ENCODE data around the gene PSME3. TPM values are rescaled to one million over a fixed set of nuclear protein-coding genes. Genes with fewer than 3 reads are reported as not detected.
A peak's percentile ranks its signal among the peaks of the same experiment; 100 is the strongest.

Gene PSME3, protein sequence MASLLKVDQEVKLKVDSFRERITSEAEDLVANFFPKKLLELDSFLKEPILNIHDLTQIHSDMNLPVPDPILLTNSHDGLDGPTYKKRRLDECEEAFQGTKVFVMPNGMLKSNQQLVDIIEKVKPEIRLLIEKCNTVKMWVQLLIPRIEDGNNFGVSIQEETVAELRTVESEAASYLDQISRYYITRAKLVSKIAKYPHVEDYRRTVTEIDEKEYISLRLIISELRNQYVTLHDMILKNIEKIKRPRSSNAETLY
- 10 to 100 TPM; 84.7 to 87.0 TPM for total RNA-seq

DNA sequence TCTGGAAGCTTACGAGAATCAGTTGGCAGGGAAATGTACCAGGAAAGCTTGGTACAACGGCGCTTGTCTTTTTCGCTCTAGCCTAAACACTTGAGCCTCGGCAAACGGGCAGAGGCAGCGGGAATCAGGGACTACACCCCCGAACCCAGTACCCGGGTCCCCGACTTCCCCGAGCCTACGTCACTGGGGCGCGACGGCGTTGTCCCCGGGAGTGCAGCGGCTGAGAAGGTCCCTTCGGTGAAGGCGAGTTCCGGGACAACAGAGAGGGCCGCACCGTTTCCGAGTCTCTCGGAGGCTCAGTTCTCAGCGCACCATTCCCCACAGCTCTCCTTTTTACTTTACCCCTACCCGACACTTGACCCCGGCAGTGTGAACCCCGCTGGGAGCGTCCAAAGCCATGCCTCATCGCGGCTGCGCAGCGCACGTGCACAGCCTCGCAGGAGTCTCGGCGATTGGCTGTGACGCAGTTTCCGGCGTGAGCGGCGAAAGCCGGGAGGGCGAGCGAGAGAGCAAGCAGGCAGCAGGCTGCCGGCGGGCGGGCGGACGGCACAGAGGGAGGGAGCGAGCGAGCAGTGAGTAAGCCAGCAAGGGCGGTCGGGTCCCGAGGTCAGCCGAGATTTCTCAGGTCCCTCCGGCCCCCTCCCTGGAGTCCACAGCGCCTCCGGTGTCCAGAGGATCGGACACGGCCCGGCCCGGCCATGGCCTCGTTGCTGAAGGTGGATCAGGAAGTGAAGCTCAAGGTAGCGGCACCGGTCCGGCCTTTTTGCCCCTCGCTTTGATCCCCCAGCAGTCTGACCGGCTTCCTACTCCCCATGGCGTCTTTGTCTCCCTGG, at the start of gene PSME3:
PSME3 (plus strand) TSS at position 464 of the 833 bp plus-strand sequence; CDS start at position 699, 235 bp downstream.
- peak within 1 kb of the TSS; percentile 95 for H3K4me3 Mint-ChIP-seq
- peaks cover 22% of the 10 kb centered on the region for H3K4me1 Mint-ChIP-seq (ENCODE audit: low read depth)
- no peaks in the 10 kb centered on the region for H3K27me3 Mint-ChIP-seq (ENCODE audit: low read depth)
- DNase-seq, result peak; percentile 92
- H3K36me3 Mint-ChIP-seq (ENCODE audit: low read depth), result peaks cover 11% of the 10 kb centered on the region
- peak within 1 kb of the TSS; percentile 97 for H3K27ac Mint-ChIP-seq
- intact Hi-C loops (cut with micrococcal nuclease), result loop anchor here (1.0 to 5.0 kb wide), 5 partner anchors 9 to 165 kb away; partner anchors contain the start of genes BECN1, CNTD1, COA3 and PTGES3L
- CTCF ChIA-PET, result interaction anchor here (0.6 to 4.2 kb wide), 5 partner anchors 9 to 191 kb away, joined by 3 to 16 read pairs (median 6); partner anchors contain the start of genes AOC2, BECN1 and RPL27
- no peaks in the 10 kb centered on the region for H3K9me3 Mint-ChIP-seq

DNA sequence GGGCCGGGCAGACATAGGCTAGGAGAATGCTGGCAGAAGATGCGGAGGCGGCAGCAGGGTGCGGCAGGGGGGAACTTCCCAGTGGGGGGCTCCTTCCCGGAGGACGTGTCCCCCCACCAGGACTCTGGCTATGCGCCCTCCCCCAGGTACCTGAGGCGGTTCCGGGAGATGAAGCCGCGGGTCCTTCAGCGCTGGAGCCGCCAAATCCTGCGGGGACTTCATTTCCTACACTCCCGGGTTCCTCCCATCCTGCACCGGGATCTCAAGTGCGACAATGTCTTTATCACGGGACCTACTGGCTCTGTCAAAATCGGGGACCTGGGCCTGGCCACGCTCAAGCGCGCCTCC, 49.4 kb upstream of the PSME3 start:
- intact Hi-C loops (cut with micrococcal nuclease), result no loop called here
- H3K9me3 Mint-ChIP-seq, result no peaks in the 10 kb centered on the region
- no peak for DNase-seq
- peaks cover 60% of the 10 kb centered on the region for H3K27me3 Mint-ChIP-seq (ENCODE audit: low read depth)
- peaks cover 29% of the 10 kb centered on the region for H3K4me1 Mint-ChIP-seq (ENCODE audit: low read depth)
- peaks cover 8% of the 10 kb centered on the region for H3K36me3 Mint-ChIP-seq (ENCODE audit: low read depth)
- H3K4me3 Mint-ChIP-seq, result no peak overlapping the region
- no peak overlapping the region for H3K27ac Mint-ChIP-seq
- CTCF ChIA-PET, result no interaction called here

DNA sequence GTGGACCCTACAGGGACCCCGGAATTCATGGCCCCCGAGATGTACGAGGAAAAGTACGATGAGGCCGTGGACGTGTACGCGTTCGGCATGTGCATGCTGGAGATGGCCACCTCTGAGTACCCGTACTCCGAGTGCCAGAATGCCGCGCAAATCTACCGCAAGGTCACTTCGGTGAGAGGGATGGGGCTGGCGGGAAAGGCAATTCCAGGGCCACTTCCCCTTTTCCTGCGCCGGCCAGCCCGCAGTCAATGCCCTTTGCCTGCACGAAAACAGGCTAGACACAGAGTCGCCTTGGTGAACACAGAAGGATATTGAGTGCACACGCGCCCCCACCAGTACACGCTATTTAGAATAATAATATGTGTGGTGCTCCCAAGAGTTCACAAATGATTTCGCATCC, 48.8 kb upstream of the PSME3 start:
- Mint-ChIP-seq H3K4me3 (no peak overlapping the region), H3K36me3 (ENCODE audit: low read depth) (peaks cover 5% of the 10 kb centered on the region), H3K9me3 (no peaks in the 10 kb centered on the region), H3K4me1 (ENCODE audit: low read depth) (peaks cover 29% of the 10 kb centered on the region), H3K27me3 (ENCODE audit: low read depth) (peaks cover 60% of the 10 kb centered on the region), H3K27ac (no peak overlapping the region)
- CTCF ChIA-PET, result no interaction called here
- intact Hi-C loops (cut with micrococcal nuclease), result no loop called here
- DNase-seq, result no peak

DNA sequence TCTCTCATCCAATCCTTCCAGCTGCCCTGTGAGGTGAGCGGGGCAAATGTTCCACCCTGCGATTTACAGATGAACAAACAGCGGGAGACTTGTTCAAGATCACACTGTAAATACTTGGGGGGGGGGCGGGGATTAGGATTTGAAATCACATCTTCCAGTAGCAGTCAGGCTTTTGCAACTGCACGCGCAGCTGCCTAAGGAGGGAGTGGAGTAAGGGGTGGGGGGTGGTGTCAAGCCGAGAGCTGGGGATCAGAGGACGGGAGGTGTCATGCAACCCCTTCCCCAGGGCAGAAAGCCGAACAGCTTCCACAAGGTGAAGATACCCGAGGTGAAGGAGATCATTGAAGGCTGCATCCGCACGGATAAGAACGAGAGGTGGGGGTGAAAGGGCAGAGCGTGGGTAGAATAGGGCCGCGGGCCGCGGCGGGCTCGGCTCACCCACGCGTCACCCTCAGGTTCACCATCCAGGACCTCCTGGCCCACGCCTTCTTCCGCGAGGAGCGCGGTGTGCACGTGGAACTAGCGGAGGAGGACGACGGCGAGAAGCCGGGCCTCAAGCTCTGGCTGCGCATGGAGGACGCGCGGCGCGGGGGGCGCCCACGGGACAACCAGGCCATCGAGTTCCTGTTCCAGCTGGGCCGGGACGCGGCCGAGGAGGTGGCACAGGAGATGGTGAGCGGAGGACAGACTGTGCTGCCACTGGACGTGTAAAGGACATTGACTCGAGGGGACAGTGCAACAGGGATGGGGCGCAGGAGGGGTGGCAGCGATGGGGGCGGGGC, 48.2 kb upstream of the PSME3 start:
- peaks cover 29% of the 10 kb centered on the region for H3K4me1 Mint-ChIP-seq (ENCODE audit: low read depth)
- no peak overlapping the region for H3K4me3 Mint-ChIP-seq
- H3K27me3 Mint-ChIP-seq (ENCODE audit: low read depth), result peaks cover 62% of the 10 kb centered on the region
- H3K9me3 Mint-ChIP-seq, result no peaks in the 10 kb centered on the region
- no peak overlapping the region for H3K27ac Mint-ChIP-seq
- DNase-seq, result no peak
- intact Hi-C loops (cut with micrococcal nuclease), result no loop called here
- CTCF ChIA-PET, result interaction anchor here (0.8 to 1.0 kb wide), 2 partner anchors 11 to 12 kb away, joined by 3 to 5 read pairs; partner anchors contain the start of gene VPS25
- H3K36me3 Mint-ChIP-seq (ENCODE audit: low read depth), result no peaks in the 10 kb centered on the region

DNA sequence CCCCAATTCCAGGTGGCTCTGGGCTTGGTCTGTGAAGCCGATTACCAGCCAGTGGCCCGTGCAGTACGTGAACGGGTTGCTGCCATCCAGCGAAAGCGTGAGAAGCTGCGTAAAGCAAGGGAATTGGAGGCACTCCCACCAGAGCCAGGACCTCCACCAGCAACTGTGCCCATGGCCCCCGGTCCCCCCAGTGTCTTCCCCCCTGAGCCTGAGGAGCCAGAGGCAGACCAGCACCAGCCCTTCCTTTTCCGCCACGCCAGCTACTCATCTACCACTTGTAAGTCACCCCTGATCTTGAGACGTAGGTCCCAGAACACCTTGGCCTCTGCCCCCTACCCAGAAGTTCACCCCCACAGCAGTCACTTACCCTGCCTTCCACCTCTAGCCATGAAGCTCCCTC, 45.9 kb upstream of the PSME3 start:
- no peaks in the 10 kb centered on the region for H3K9me3 Mint-ChIP-seq
- H3K4me3 Mint-ChIP-seq, result no peak overlapping the region
- peaks cover 23% of the 10 kb centered on the region for H3K4me1 Mint-ChIP-seq (ENCODE audit: low read depth)
- peaks cover 53% of the 10 kb centered on the region for H3K27me3 Mint-ChIP-seq (ENCODE audit: low read depth)
- H3K27ac Mint-ChIP-seq, result no peak overlapping the region
- no peak for DNase-seq
- CTCF ChIA-PET, result interaction anchor here (0.6 kb wide), 1 partner anchor 126 kb away, joined by 6 read pairs; no protein-coding TSS in a partner anchor
- intact Hi-C loops (cut with micrococcal nuclease), result no loop called here
- H3K36me3 Mint-ChIP-seq (ENCODE audit: low read depth), result no peaks in the 10 kb centered on the region

DNA sequence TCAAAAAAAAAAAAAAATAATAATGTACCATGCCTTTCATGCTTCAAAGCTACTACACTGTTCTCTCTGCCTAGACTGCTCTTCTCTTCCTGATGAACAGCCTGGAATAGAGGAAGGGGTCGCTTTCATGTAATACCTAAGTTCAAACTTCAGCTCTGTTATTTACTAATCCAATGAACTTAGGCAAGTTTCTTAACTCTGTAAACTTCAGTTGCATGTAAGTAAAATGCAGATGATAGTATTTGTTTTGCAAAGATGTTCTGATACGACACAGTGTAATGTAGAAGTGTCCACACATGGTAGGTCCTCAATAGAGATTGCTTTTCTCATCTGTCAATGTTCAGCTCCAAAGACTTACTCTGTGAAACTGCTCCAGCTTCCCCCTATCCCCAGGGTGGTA, 41.2 kb upstream of the PSME3 start:
- Mint-ChIP-seq H3K4me1 (ENCODE audit: low read depth) (peaks cover 7% of the 10 kb centered on the region), H3K4me3 (no peak overlapping the region), H3K27ac (no peak overlapping the region), H3K27me3 (ENCODE audit: low read depth) (peaks cover 10% of the 10 kb centered on the region), H3K36me3 (ENCODE audit: low read depth) (no peaks in the 10 kb centered on the region), H3K9me3 (no peaks in the 10 kb centered on the region)
- CTCF ChIA-PET, result interaction anchor here (0.6 kb wide), 1 partner anchor 100 kb away, joined by 3 read pairs; no protein-coding TSS in a partner anchor
- intact Hi-C loops (cut with micrococcal nuclease), result no loop called here
- no peak for DNase-seq

DNA sequence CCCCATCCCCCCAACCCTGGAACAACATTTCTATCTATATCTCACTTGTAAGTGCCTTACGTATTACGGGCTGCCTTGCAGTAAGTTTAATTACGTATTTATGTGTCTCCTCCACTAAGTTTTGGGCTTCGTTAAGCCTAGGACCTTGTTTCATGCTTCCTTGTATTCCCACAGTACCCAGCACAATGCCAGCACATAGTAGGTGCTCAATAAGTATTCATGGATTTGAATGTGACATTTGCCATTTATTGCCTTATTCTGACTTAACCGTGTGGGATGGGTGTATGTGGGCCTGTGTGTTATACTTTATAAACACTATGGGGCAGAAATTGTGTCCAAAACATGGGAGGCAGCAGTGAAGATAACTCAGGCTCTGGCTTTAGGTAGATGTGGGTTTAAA, 40.7 kb upstream of the PSME3 start:
- CTCF ChIA-PET, result no interaction called here
- peaks cover 11% of the 10 kb centered on the region for H3K4me1 Mint-ChIP-seq (ENCODE audit: low read depth)
- DNase-seq, result no peak
- no peak overlapping the region for H3K4me3 Mint-ChIP-seq
- peaks cover 8% of the 10 kb centered on the region for H3K27me3 Mint-ChIP-seq (ENCODE audit: low read depth)
- H3K27ac Mint-ChIP-seq, result no peak overlapping the region
- intact Hi-C loops (cut with micrococcal nuclease), result no loop called here
- H3K36me3 Mint-ChIP-seq (ENCODE audit: low read depth), result no peaks in the 10 kb centered on the region
- H3K9me3 Mint-ChIP-seq, result no peaks in the 10 kb centered on the region

DNA sequence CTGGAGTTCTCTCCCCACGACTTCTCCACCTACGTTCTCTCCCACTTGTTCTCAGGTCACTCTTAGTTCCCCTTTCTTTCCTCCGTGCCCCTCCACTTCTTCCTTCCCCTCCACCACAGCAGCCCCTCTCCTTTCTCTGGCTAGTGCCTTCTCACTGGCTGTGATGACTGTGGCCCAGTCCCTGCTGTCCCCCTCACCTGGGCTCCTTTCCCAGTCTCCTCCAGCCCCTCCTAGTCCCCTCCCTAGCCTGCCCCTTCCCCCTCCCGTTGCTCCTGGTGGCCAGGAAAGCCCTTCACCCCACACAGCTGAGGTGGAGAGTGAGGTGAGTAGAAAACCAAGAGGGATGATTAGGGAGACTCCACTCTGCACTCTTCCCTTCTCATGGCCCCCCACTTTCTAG, 38.1 kb upstream of the PSME3 start:
- Mint-ChIP-seq H3K4me3 (no peak overlapping the region), H3K9me3 (peaks cover 2% of the 10 kb centered on the region), H3K27me3 (ENCODE audit: low read depth) (peaks cover 2% of the 10 kb centered on the region), H3K27ac (no peak overlapping the region), H3K4me1 (ENCODE audit: low read depth) (peaks cover 21% of the 10 kb centered on the region), H3K36me3 (ENCODE audit: low read depth) (peaks cover 3% of the 10 kb centered on the region)
- CTCF ChIA-PET, result no interaction called here
- no peak for DNase-seq
- intact Hi-C loops (cut with micrococcal nuclease), result no loop called here

DNA sequence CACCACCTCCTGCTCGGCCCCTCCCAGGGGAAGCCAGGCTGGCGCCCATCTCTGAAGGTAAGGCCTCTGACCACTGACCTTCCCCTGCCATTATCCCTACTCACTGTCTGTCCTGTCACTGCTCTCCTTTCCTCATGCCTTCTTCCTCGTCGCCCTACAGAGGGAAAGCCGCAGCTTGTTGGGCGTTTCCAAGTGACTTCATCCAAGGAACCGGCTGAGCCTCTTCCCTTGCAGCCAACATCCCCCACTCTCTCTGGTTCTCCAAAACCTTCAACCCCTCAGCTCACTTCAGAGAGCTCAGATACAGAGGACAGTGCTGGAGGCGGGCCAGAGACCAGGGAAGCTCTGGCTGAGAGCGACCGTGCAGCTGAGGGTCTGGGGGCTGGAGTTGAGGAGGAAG, 37.7 kb upstream of the PSME3 start:
- no peak for DNase-seq
- CTCF ChIA-PET, result no interaction called here
- no peak overlapping the region for H3K4me3 Mint-ChIP-seq
- H3K36me3 Mint-ChIP-seq (ENCODE audit: low read depth), result peaks cover 3% of the 10 kb centered on the region
- H3K9me3 Mint-ChIP-seq, result peaks cover 2% of the 10 kb centered on the region
- peaks cover under 1% of the 10 kb centered on the region for H3K27me3 Mint-ChIP-seq (ENCODE audit: low read depth)
- H3K27ac Mint-ChIP-seq, result no peak overlapping the region
- H3K4me1 Mint-ChIP-seq (ENCODE audit: low read depth), result peaks cover 21% of the 10 kb centered on the region
- intact Hi-C loops (cut with micrococcal nuclease), result no loop called here

DNA sequence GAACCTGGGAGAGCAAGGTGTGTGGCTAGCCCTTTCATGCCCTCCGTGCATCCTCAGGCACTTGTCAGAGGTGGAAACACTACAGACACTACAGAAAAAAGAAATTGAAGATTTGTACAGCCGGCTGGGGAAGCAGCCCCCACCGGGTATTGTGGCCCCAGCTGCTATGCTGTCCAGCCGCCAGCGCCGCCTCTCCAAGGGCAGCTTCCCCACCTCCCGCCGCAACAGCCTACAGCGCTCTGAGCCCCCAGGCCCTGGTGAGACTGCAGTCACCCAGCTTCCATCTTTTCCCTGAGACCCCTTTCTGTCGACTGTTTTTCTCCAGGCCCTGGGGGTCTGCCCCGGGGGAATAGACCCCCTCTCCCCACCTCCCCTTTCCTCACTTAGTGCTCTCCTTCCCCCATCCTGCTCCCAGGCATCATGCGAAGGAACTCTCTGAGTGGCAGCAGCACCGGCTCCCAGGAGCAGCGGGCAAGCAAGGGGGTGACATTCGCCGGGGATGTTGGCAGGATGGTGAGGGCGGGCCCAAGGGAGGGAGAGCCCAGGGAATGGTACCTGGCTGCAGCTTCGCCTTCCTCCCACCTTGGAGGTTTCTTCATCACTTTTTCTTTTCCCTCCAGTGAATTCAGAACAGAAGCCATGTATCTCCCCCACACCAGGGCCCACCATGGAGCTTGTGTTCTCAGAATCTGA, 37.0 kb upstream of the PSME3 start:
- CTCF ChIA-PET, result interaction anchor here (0.9 kb wide), 1 partner anchor 11 kb away, joined by 3 read pairs; no protein-coding TSS in a partner anchor
- intact Hi-C loops (cut with micrococcal nuclease), result no loop called here
- Mint-ChIP-seq H3K27me3 (ENCODE audit: low read depth) (no peaks in the 10 kb centered on the region), H3K4me1 (ENCODE audit: low read depth) (peaks cover 21% of the 10 kb centered on the region), H3K4me3 (no peak overlapping the region), H3K27ac (no peak overlapping the region), H3K9me3 (peaks cover 2% of the 10 kb centered on the region), H3K36me3 (ENCODE audit: low read depth) (peaks cover 3% of the 10 kb centered on the region)
- DNase-seq, result no peak

DNA sequence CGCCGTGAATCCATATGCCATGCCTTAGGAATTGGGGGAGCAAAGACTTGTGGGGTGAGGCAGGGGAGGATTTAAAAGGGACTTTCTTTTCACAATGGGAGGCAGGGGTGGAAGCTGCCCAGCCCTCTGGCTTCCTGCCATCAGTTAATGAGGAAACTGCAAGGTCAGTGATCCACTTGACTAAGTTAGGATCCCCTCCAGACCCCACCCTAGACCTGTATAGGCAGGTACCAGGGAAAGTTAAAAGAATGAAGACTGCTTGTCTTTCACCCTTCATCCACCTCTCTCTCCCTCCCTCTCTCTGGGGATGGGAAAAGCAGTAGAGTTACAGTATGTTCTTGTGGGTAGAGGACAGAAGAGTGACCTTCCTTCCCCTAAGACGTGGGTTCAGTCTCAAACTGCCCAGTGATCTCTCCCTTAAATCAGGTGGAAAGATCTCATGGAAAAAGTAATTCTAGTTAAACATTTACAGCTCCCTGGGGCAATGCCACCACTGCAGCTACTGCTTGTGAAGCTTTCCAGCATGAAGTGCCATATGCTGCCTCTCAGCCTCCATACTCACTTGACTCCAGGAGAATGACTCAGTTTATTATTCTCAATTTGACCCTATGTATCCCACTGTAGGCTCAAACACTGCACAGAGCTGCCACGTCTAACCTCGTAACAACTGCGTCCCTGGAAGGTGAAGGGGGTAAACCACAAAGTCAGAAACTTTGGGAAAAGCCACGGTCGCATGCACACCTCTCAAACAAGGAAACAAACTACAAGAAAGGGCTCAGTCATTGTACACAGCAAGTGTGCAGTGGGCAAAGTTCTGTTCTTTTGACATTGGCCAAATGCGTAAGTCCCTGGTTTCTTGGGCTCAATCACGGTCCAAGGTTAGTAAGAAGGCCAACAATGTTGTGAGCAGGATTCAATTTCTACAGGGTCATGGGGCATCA, 35.9 kb upstream of the PSME3 start:
- no peaks in the 10 kb centered on the region for H3K27me3 Mint-ChIP-seq (ENCODE audit: low read depth)
- DNase-seq, result no peak
- CTCF ChIA-PET, result interaction anchor here (0.6 to 1.3 kb wide), 4 partner anchors 28 to 219 kb away, joined by 3 to 6 read pairs (median 3); partner anchors contain the start of gene PSMC3IP
- H3K36me3 Mint-ChIP-seq (ENCODE audit: low read depth), result peaks cover 3% of the 10 kb centered on the region
- intact Hi-C loops (cut with micrococcal nuclease), result loop anchor here (1.0 to 2.0 kb wide), 3 partner anchors 27 to 53 kb away; partner anchors contain the start of genes BECN1, EZH1 and PSME3
- H3K9me3 Mint-ChIP-seq, result peaks cover 2% of the 10 kb centered on the region
- peaks cover 21% of the 10 kb centered on the region for H3K4me1 Mint-ChIP-seq (ENCODE audit: low read depth)
- peak overlapping the region; percentile 91 for H3K4me3 Mint-ChIP-seq
- H3K27ac Mint-ChIP-seq, result no peak overlapping the region
